Spleen (tissue), 7 donors: ENCODE results near the gene GRK5.

Source experiments
- CTCF ChIP-seq, 11 experiments: fragments of 200-600 bp in 7 of 11; fragments of 450-650 bp in 4 of 11; sonication (generic) in 4 of 11; IDR thresholded peaks in 8 of 11; conservative IDR thresholded peaks in 3 of 11; 1 replicate in 7 of 11; 2 replicates in 4 of 11; pipeline versions ENCODE4 v1.4.0 to v1.8.0; 2016 to 2021; ENCODE audit warnings: antibody characterized with exemption in 11 of 11, inconsistent platforms in 4 of 11, mild to moderate bottlenecking in 1 of 11
- POLR2A ChIP-seq, 3 donors: fragments of 450-650 bp; IDR thresholded peaks; one replicate each; pipeline ENCODE4 v1.5.1; 2017; ENCODE audit warnings: antibody characterized with exemption in 3 of 3, mild to moderate bottlenecking in 1 of 3
- POLR2AphosphoS5 ChIP-seq, 3 donors: sonication (generic); formaldehyde crosslinking; IDR thresholded peaks; one replicate each; pipeline ENCODE4 v1.5.1; 2017; ENCODE audit warnings: antibody characterized with exemption in 3 of 3
- donor health status: DM: no; HTN: no; CAD: no; lungs with moderate emphysema.
- donor health status: DM: no; HTN: no; CAD: no.
- donor health status: DM: no; HTN: no; CAD: no.

GRCh38 chr10:119469846-119470245 lies 262.5 kb downstream of the GRK5 start:
- no peak for TF ChIP-seq CTCF (IDR thresholded peaks at IDR 0.05 in 8 of 11, conservative IDR thresholded peaks at IDR 0.05 in 3 of 11)
- no peak for TF ChIP-seq POLR2A (IDR thresholded peaks at IDR 0.05)
- TF ChIP-seq POLR2AphosphoS5 (IDR thresholded peaks at IDR 0.05): no peak
